ENCODE data around the gene UGT2B15.
"Not testable (repeated sequence)": the region's sequence is repeated elsewhere in the genome, so short reads cannot be mapped to it uniquely, and the experiment has no call there.

Gene UGT2B15

DNA sequence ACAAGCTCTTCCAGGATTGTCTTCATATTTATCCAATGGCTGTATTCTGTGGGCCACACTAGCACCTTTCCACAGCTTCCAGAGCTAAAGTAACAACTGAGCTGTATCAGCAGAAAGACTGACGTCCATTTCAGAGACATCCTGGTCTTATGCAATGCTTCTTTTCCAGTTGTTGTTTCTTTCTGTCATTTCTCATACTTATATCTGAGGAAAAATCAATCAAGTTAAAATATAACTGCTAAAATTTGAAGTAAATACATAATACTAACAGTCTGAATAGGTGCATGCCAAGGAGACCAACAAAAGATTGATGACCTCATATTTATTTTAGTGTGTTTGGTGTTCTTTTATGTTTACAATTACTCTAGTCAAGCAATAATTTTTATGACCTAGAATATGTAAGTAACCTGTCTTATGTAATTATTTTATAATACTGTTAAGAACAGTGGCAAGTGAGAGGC lies at the start of gene UGT2B15:
UGT2B15 (minus strand) TSS at position 174 of the 461 bp plus-strand sequence; CDS start at position 140, 34 bp downstream.
- DNase-seq (ENCODE audit: low read depth in 1 of 2, low spot score in 1 of 2): not testable (repeated sequence)

DNA sequence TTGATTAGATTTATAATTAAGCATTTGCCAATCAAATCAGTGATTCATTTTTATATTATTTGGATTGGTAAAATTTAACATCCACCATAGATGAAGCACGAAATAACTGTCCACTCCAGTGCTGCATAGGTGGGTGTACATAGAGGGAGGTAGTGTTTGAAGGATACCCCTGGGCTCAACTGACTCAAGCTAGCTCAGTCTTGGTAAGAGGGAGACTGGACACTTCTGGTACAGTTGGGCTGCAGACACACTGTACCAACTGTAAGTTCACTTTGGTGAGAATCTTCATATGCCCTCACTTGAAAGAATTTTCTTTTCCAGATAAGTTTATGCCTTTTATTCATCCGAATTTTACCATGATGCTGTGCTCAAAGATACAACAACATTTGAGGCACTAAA lies 48.6 kb upstream of the UGT2B15 start:
- DNase-seq (ENCODE audit: low read depth in 1 of 2, low spot score in 1 of 2): no peak

DNA sequence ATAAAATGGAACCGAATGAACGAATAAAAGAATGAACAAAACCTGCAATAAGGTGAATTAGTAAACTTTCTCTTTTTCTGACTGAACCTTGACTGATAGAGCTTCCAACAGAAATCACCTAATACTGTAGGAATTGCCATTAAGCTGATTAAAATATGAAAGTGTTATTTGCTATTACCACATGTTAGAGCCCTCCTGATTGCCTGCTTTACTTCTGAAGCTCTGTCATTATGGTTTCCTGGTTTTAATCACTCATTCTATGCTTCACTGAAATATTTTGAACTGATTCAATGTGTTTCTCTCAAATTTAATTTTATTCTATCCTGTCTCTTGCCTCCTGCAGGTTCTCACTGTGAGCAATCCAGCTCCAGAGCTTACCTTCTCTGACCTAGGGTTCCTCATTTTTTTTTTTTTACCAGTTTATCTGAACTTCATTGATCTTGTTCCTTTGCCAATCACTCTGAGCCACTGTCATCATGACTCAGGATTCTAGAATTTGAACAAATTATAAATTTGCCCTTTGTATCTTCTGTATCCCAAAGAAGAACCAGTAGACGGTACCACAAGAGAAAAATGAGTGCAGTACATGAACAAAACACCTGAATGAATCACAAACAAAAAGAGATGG lies 48.1 kb upstream of the UGT2B15 start:
- DNase-seq (ENCODE audit: low read depth in 1 of 2, low spot score in 1 of 2): no peak

DNA sequence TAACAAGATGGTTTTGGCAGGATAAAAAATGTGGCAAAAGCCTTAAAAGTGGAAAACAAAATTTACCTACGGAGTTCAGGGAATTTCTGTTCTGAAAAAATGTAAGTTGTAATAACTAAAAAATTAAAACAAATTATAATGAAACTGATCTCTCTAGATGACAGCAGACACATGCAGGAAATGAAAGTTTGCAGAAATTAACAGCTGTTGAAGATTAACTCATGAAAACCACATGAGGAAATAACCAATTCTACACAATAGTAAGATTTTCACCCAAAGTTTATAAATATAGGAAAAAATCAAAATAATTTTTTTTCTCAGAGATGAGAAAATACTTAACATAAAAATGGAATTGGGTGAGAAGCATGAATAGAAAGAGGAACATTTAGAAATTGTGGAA lies 47.5 kb upstream of the UGT2B15 start:
- DNase-seq (ENCODE audit: low read depth in 1 of 2, low spot score in 1 of 2): no peak

DNA sequence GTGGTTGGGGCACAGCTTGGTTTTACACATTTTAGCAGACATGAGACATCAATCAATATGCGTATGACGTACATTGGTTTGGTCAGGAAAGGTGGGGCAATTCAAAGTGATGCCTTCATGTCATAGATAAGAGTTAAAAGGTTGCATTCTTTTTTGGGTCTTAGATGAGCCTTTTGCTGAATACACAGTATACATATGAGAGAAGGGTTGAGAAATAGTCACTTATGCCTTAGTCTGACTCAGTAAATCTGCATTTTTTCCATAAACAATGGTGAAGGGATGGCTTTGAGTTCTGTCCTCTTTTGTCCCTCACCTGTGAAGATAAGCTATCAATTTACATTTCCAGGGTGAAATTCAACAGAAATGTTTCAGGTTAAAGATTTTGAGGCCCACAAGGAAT lies 43.9 kb upstream of the UGT2B15 start:
- DNase-seq (ENCODE audit: low read depth in 1 of 2, low spot score in 1 of 2): no peak

DNA sequence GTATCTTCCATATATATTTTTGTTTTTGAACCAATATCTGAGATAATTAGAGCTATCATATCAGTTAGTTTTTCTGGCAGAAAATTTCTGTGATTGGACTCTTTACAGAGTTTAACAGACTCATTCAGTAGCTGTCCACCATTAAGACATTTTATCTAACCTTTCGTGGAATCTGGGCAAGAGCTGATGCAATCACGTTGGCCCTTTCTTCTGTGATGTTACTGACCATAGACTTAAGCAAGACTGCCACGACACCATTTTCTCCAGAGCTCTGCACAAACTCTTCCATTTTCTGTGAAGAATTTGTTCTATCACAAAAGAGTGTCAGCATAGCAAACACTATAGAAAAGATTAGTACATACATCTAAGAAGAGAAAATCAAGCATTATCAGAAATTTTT lies 41.8 kb upstream of the UGT2B15 start:
- no peak for DNase-seq (ENCODE audit: low read depth in 1 of 2, low spot score in 1 of 2)

DNA sequence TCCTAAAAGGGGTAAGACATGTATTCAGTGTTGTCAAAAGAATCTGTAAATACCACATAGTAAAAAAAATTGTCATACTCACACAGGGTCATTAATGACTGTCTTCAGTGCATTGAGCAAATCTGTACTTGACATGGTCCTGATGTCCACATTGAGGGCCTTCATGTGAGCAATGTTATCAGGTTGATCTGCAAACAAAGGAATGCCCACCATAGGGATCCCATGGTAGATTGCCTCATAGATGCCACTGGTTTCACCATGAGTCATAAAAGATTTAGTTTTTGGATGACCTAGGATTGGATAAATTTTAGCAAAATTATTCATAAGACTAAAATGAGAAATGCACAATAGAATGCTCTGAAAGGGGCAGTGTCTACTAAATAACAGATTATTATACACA lies 38.1 kb upstream of the UGT2B15 start:
- no peak for DNase-seq (ENCODE audit: low read depth in 1 of 2, low spot score in 1 of 2)

DNA sequence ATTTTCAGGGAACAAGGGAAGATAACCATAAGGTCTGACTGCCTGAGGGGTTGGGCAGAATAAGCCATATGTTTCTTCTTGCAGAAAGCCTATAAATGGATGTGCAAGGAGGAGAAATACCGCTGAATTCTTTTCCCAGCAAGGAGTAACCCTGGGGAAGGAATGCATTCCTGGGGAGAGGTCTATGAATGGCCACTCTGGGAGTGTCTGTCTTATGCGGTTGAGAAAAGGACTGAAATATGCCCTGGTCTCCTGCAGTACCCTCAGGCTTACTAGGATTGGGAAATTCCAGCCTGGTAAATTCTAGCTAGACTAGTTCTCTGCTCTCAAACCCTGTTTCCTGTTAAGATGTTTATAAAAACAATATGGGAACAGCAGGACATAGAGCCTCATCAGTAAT lies 32.7 kb upstream of the UGT2B15 start:
- DNase-seq (ENCODE audit: low read depth in 1 of 2, low spot score in 1 of 2): not testable (repeated sequence)

DNA sequence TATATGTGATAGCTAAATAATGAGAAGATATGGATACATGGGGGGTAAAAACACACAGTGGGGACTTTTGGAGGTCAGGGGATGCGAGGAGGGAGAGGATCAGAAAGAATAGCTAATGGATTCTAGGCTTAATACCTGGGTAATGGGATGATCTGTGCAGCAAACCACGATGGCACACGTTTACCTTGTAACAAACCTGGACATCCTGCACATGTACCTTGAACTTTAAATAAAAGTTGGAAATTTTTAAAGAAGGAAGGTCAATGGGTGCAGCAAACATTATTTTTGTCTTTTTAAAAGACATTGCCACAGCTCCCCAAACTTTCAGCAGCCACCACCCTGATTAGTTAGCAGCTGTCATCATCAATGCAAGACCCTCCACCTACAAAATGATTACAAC lies 29.7 kb upstream of the UGT2B15 start:
- no peak for DNase-seq (ENCODE audit: low read depth in 1 of 2, low spot score in 1 of 2)

DNA sequence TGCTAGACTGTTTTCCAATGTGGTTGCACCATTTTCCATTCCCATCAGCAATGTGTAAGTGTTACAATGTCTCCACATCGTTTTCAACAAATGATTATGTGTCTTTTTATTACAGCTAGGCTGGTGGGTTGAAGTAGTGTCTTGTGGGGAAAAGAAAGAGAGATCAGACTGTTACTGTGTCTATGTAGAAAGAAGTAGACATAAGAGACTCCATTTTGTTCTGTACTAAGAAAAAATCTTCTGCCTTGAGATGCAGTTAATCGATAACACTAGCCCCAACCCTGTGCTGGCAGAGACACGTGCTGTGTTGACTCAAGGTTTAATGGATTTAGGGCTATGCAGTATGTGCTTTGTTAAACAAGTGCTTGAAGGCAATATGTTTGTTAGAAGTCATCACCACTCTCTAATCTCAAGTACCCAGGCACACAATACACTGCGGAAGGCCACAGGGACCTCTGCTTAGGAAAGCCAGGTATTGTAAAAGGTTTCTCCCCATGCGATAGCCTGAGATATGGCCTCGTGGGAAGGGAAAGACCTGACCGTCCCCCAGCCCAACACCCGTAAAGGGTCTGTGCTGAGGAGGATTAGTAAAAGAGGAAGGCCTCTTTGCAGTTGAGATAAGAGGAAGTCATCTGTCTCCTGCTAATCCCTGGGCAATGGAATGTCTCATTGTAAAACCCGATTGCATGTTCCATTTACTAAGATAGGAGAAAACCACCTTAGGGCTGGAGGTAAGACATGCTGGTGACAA lies 23.0 kb upstream of the UGT2B15 start:
- DNase-seq (ENCODE audit: low read depth in 1 of 2, low spot score in 1 of 2): no peak

DNA sequence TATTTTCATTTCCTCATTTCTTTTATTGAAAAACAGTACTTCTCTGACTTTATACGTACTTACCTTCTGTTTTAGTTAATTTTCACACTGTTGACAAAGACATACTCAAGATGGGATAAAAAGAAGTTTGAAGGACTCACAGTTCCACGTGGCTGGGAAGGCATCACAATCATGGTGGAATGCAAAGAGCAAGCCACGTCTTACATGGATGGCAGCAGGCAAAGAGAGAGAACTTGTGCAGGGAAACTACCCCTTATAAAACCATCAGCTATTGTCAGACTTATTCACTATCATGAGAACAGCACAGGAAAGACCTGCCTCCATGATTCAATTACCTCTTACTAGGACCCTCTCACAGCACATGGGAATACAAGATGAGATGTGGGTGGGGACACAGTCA lies 20.7 kb upstream of the UGT2B15 start:
- no peak for DNase-seq (ENCODE audit: low read depth in 1 of 2, low spot score in 1 of 2)

DNA sequence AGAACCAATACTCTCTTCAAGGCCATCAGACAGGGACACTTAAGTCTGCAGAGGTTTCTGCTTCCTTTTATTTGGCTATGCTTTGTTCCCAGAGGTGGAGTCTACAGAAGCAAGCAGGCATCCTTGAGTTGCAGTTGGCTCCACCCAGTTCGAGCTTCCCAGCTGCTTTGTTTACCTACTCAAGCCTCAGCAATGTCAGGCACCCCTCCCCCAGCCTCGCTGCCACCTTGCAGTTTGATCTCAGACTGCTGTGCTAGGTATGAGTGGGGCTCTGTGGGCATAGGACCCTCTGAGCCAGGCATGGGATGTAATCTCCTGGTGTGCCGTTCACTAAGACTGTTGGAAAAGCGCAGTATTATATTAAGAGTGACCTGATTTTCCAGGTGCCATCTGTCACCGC lies 12.6 kb upstream of the UGT2B15 start:
- no peak for DNase-seq (ENCODE audit: low read depth in 1 of 2, low spot score in 1 of 2)

DNA sequence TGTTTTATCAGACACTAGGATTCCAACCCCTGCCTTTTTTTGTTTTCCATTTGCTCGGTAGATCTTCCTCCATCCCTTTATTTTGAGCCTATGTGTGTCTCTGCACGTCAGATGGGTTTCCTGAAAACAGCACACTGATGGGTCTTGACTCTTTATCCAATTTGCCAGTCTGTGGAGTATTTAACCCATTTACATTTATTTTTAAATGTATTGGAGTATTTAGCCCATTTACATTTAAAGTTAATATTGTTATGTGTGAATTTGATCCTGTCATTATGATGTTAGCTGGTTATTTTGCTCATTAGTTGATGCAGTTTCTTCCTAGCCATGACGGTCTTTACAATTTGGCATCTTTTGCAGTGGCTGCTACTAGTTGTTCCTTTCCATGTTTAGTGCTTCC lies 10.8 kb upstream of the UGT2B15 start:
- not testable (repeated sequence) for DNase-seq (ENCODE audit: low read depth in 1 of 2, low spot score in 1 of 2)

DNA sequence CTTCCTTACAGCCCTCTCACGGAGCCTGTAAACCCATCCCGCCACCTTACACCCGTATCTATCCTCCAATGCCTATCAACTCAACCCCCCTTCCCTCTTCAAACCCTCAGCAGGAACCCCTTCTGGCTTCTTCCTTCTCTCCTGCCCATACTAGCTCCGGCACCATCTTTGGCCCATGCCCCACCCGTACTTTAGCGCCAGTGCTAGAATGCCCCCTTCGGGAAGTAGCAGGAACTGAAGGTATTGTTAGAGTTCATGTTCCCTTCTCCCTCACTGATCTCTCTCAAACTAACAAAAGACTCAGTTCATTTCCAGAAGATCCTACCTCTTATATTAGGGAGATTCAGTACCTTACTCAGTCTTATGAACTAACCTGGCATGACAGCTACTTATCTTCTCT lies 2.7 kb upstream of the UGT2B15 start:
- DNase-seq (ENCODE audit: low read depth in 1 of 2, low spot score in 1 of 2): no peak

DNA sequence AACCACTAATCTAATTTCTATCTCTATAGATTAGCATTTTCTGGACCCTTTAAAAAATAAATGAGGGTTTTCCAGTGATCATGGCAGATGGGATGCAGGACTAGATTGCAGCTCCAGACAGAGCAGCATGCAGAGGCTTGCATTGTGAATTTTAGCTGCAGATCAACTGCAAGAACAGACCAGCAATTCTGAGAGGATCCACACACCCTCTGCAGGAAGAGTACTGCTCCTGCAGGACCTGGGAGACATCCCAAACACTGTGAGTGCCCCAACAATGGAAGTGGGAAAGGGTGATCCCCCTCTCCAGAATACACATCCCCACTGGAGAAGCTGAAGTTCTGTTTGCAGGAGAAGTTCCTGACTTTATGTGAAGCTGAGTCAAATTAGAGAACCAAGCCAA lies 765 bp upstream of the UGT2B15 start:
- not testable (repeated sequence) for DNase-seq (ENCODE audit: low read depth in 1 of 2, low spot score in 1 of 2)

DNA sequence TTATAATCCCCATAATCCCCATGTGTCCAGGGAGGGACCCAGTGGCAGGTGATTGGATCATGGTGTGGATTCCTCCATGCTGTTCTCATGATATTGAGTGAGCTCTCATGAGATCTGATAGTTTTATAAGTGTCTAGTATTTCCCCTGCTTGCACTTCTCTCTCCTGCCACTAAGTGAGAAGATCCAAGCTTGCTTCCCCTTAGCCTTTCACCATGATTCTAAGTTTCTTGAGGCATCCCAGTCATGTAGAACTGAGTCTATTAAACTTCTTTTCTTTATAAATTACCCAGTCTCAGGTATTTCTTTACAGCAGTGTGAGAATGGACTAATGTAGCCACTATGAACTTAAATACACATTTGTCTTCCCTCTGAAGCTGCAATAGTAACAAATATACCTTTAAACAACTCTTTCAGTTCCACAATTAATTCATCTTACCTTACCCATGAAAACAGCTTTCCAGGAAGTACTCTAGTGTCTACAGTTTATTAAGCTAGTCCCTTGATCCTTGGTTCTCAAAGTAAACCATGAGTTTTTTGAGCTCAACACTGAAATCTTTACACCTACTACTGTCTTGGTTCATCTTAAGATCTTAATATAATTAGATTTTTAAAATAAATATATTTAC lies 1.8 kb downstream of the UGT2B15 start:
- not testable (repeated sequence) for DNase-seq (ENCODE audit: low read depth in 1 of 2, low spot score in 1 of 2)

DNA sequence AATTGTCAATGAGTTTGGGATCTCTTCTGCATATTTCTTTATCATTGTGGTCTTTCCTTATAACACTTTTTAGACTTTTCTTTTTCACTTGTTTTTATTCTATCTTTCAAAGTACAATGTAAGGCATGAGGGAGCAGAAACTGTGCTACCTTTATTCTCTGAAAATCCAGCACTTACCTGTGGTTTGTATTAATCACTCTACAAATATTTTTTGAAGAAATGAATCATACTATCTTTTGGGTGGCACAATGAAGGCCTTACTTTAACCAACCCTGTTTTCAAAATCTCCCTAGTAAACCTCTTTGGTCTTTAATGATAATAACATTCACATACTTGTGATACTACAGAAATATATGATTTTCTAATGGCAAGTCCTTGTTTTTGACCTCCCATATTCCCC lies 2.9 kb downstream of the UGT2B15 start:
- DNase-seq (ENCODE audit: low read depth in 1 of 2, low spot score in 1 of 2): not testable (repeated sequence)

DNA sequence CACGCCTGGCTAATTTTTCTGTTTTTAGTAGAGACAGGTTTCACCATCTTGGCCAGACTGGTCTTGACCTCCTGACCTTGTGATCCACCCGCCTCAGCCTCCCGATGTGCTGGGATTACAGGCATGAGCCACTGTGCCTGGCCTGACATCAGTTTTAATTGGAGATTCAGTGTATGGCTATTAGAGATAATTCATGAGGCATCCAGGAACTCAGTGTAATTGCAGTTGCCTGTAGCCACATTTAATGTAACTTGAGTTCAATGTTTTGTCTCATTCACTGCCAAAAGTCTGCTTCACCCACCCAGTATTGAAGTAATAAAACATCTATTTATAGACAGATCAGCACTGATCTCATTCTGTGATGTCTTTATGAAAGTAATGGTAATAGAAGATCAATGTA lies 5.7 kb downstream of the UGT2B15 start:
- not testable (repeated sequence) for DNase-seq (ENCODE audit: low read depth in 1 of 2, low spot score in 1 of 2)

DNA sequence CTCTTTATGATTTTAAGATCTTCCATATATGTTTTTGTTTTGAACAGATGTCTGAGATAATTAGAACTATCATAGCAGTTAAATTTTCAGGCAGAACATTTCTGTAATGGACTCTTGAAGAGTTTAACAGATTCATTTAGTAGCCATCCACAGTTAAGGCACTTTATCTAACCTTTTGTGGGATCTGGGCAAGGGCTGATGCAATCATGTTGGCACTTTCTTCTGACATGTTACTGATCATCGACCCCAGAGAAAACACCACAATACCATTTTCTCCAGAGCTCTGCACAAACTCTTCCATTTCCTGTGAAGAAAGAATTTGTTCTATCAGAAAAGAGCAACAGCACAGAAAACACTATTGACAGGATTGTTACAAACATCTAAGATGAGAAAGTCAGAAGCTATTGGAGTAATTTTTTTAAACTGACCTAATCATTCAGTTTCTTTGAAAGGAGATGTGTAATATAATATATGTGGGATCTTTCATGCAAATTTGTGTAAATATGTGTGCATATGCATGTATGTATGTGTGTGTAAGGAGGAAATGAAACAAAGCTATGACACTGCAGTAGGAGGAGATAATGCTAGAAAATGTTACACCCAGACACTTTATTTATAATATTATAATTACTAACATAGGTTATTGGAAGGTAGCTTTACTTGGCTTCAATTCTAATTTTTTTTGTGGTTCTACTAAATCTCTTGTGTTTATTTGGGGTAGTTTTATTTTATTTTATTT lies 7.4 kb downstream of the UGT2B15 start:
- not testable (repeated sequence) for DNase-seq (ENCODE audit: low read depth in 1 of 2, low spot score in 1 of 2)

DNA sequence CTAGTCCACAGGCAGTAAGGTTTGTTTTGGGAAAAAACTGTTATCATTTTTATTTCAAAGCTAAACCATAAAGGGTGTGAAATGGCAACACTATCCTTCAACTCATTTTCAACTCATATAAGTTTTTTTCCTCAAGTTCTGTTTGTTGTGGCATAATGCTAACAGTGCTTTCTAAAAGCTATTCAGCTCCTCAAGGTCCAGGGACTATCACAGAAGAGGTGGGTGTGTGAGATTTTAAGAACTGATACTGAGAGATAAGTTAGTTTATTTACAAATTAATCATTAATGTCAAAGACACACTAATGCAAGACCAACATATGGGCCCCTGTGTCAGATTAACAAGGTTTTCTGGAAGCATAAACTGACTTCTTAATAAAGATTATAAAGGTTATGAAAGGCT lies 11.8 kb downstream of the UGT2B15 start:
- no peak for DNase-seq (ENCODE audit: low read depth in 1 of 2, low spot score in 1 of 2)

DNA sequence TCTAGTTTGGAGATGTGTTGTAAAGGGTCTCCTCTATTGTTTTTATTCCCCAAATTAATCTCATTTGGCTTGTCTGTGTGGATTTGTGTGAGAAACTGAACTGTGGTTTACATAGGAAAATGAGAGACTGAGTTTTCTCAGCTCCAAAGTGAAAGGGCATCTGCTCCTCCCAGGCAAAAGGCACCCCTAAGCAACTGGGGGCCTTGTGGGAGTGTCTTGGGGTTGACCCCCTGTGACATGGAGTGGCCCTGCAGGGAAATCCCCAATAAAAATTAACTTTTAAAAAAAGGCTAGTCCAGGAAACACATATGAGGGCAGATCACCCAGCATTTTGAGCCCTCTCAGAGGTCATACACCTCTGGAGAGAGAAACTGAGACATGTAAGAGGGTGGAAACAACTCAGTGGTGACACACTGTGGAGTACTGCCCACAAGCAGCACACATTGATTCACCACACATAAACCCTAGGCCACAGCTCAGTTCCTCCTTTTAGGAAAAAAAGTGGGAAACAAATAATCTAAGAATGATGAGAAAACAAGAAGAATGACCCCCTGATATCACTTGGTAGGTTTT lies 13.3 kb downstream of the UGT2B15 start:
- DNase-seq (ENCODE audit: low read depth in 1 of 2, low spot score in 1 of 2): not testable (repeated sequence)
